Activated CD8-positive, alpha-beta memory T cell treated with anti-CD3 and anti-CD28 coated beads, Interleukin-2, amount 50 U/mL, for 4 hours (primary cell): ENCODE data around the gene MEGF11.
"Not testable (repeated sequence)": the region's sequence is repeated elsewhere in the genome, so short reads cannot be mapped to it uniquely, and the experiment has no call there.

ENCODE experiments used
- DNase-seq: peaks from one replicate; pipeline ENCODE4 v3.0.0-alpha.2; 2020

MEGF11 gene

GRCh38 chr15:66021496-66022162, 231.9 kb downstream of the MEGF11 start:
- DNase-seq, result no peak

DNA sequence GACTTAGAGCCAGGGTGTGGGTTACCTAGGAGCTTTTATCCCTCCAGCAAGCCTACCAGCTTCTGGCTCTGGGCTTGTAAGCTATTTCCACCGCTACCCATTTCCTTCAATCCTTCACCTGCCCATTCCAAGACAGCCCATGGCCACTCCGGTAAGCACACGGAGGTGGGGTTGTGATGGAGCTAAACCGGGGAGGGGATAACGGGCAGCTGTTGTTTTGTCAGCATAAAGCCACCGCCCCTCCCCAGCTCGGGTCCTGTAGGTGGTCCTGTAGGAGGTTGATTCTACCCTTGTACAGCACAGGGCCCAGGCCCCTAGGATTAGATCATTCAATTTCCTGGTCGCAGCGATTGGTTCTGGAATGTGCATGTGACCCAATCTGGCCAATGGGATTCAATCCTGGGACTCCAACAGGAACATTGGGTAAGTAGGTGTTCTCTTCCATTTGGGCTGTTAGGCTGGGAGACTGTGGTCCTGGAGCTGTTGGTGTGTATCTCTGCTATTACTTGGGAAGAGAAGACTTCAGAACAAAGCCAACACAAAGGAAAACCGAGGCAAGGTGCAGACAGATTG, 233.6 kb downstream of the MEGF11 start:
- DNase-seq, result no peak

GRCh38 chr15:66019368-66019767, 234.2 kb downstream of the MEGF11 start:
- DNase-seq, result no peak

DNA sequence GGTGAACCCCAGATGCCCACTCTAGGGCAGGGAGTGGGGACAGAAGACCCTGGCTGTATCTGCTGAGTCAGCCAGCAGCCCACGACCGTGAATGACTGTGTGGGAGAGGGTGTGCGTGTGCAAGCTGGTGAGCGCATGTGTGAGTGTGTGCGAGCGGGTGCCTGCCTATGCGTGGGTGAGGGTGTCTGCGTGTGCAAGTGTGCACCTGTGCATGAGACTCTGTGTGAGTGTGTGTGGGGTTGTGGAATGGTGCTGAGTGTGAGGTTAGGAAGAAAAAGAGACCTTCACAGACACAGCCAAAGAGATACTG, 235.1 kb downstream of the MEGF11 start:
- no peak for DNase-seq

GRCh38 chr15:66017792-66018487, 235.6 kb downstream of the MEGF11 start:
- DNase-seq, result no peak

GRCh38 chr15:66017000-66017399, 236.6 kb downstream of the MEGF11 start:
- DNase-seq, result no peak

GRCh38 chr15:66016199-66016598, 237.4 kb downstream of the MEGF11 start:
- no peak for DNase-seq

DNA sequence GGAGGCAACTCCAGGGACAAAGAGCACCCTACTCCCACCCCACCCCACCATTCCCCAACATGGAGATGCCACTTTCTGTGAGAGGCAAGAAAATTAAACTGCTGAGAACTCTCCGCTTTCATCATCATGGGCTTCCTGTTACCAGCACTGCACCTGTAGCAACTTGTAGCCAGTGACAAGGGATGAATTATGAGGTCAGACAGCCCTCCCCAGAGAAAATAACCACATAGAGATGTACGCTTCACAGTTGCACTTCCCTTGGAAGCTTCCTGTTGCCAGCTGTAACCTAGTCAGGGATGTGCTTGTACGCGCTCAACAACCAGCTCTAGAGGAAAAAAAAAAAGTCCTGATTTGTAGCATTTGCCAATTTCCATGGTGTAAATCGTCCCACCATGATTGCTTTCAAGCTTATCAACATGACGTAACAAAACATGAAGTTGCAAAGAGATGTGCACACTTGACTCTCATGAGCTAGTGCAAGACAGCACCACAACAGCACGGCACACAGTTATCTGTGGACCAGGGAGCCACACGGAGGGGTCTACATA, 238.8 kb downstream of the MEGF11 start:
- no peak for DNase-seq

GRCh38 chr15:66014022-66014421, 239.5 kb downstream of the MEGF11 start:
- DNase-seq, result no peak

DNA sequence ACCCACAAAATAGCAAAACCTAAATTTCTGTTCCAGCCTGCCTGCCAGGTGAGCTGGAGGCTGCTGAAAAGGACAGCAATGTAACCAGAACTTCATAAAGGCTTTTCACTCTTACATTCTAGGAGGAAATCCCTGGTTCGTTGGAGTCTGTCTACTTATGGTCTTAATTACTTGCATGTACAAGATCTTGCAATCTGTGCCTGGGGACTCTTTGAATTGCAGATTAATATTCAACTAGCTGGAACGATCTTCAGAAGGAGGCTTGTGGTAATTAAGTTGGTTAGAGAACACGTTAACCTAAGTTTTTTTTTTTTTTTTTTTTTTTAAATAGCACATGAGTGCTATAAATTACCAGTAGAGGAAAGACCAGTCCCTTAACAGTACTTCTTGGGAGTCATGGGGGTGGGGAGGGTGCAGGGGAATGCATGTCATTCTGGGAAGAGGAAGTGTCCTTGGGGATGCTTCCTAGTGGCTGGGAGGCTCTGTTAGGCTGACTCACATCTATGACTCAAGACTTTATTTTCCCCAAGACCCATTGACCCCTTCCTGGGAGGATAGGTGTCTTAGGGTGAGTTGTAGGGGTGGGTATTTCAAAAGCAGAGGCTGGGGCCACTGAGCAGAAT, 244.5 kb downstream of the MEGF11 start:
- no peak for DNase-seq

- DNase-seq, result no peak
Observed at GRCh38 chr15:66007663-66008262, 245.8 kb downstream of the MEGF11 start.

GRCh38 chr15:66006986-66007385, 246.6 kb downstream of the MEGF11 start:
- DNase-seq, result no peak

DNA sequence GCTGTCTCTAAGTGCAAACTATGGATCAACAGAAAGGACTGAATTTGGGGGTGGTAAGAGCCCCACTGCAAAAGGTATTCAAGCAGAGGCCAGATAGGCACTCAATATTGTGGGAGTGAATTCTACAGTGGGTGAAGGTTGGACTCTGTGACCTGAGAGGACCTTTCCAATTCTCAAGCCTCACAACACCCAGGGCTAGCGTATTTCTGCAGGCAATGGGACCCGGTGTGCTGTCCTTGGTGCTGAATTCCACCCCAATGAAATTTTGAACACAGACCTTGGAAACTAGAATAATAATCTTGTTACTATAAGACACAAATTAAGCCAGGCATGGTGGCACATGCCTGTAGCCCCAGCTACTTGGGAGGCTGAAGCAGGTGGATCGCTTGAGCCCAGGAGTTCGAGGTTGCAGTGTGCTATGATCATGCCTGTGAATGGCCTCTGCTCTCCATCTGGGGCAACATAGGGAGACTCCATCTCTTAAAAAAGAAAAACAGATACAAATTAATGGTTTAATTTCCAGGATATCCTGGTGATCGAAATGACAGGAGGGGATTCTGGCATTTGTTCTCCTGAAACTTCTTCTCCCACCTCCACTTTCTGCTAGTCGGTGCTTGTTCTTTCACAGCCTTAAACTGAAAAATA, 248.8 kb downstream of the MEGF11 start:
- DNase-seq, result no peak

- not testable (repeated sequence) for DNase-seq
Observed at GRCh38 chr15:66003129-66003528, 250.4 kb downstream of the MEGF11 start.

GRCh38 chr15:66001717-66002426, 251.7 kb downstream of the MEGF11 start:
- DNase-seq, result no peak

DNA sequence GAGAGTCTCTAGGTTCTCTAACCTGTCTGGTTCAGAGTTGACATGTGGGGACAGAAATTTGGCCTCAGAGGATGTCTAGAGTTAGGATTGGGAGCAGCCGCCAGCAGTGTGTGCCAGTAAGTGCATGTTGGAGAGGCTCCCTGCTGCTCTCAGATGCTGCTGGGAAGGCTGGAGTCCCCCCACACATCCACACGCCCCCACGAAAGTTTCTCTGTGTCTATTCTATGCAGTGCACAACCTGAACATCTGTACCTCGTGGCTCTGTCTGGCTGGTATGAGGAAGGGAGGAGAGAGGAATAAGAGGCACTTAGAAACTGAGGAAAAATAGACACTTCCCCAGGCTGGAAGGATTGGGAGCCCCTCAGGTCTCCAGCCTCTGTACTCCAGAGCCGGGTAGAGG, 252.5 kb downstream of the MEGF11 start:
- DNase-seq, result no peak

- DNase-seq, result no peak
Observed at GRCh38 chr15:65998486-65998885, 255.1 kb downstream of the MEGF11 start.

- DNase-seq, result no peak
Observed at GRCh38 chr15:65996901-65997300, 256.6 kb downstream of the MEGF11 start.

GRCh38 chr15:65994832-65995231, 258.7 kb downstream of the MEGF11 start:
- DNase-seq, result no peak

- DNase-seq, result no peak
Observed at GRCh38 chr15:65993762-65994161, 259.8 kb downstream of the MEGF11 start.

- no peak for DNase-seq
Observed at GRCh38 chr15:65993236-65993635, 260.3 kb downstream of the MEGF11 start.
